ENCODE results near the gene ICAM2.

- no peak for TF ChIP-seq CTCF (IDR thresholded peaks at IDR 0.05)
- no peak for TF ChIP-seq EZH2phosphoT487 (IDR thresholded peaks at IDR 0.05)
These were observed 64.0 kb downstream of the ICAM2 start for GRCh38 chr17:63956296-63956920.
